SJSA1 (cell line): ENCODE results near the gene ZNF142. TPM values are rescaled to one million over a fixed set of nuclear protein-coding genes. Genes with fewer than 3 reads are reported as not detected.

Experiments used
- total RNA-seq: library from RNA; depleted of rRNA; stranded (reverse); fragments of >200 nt; shearing (Covaris generic); gene quantifications from 2 replicates; pipeline ENCODE4 v1.2.3, GENCODE V29; 2014; rRNA removed

Gene ZNF142
- total RNA-seq, 1 experiment from 2014 or later, result 7.2 TPM

Other genes with a start within 250 kb of the ZNF142 start
- gene VIL1, start 240.5 kb downstream of the ZNF142 start, total RNA-seq, result not detected in 2 replicates
- gene USP37, start 91.3 kb downstream of the ZNF142 start, total RNA-seq, result 16.2 and 19.2 TPM in 2 replicates
- gene CNOT9, start 90.8 kb downstream of the ZNF142 start, total RNA-seq, result 84.6 and 98.9 TPM in 2 replicates
- gene PLCD4, start 51.7 kb downstream of the ZNF142 start, total RNA-seq, result not detected in 2 replicates
- 35.8 and 45.0 TPM in 2 replicates for gene BCS1L, start 60 bp upstream of the ZNF142 start, total RNA-seq
- gene RNF25, start 12.4 kb upstream of the ZNF142 start, total RNA-seq, result 29.8 and 40.5 TPM in 2 replicates
- 7.9 and 8.5 TPM in 2 replicates for gene STK36, start 12.5 kb upstream of the ZNF142 start, total RNA-seq
- gene TTLL4, start 51.2 kb upstream of the ZNF142 start, total RNA-seq, result 6.4 and 11.0 TPM in 2 replicates
- gene CYP27A1, start 122.5 kb upstream of the ZNF142 start, total RNA-seq, result 4.1 and 5.5 TPM in 2 replicates
- not detected in 2 replicates for gene PRKAG3, start 172.2 kb upstream of the ZNF142 start, total RNA-seq
- not detected in 2 replicates for gene WNT6, start 200.2 kb upstream of the ZNF142 start, total RNA-seq
- gene WNT10A, start 221.2 kb upstream of the ZNF142 start, total RNA-seq, result not detected in 2 replicates